CD4-positive, alpha-beta T cell treated with Interleukin-15 for 4 hours (primary cell): Measurements from ENCODE around the gene SCGB1C1.
"Not testable (repeated sequence)": the region's sequence is repeated elsewhere in the genome, so short reads cannot be mapped to it uniquely, and the experiment has no call there.

Source experiments
- DNase-seq: peaks from one replicate; pipeline ENCODE4 v3.0.0-alpha.2; 2020; ENCODE audit warnings: low spot score

Gene SCGB1C1

DNA sequence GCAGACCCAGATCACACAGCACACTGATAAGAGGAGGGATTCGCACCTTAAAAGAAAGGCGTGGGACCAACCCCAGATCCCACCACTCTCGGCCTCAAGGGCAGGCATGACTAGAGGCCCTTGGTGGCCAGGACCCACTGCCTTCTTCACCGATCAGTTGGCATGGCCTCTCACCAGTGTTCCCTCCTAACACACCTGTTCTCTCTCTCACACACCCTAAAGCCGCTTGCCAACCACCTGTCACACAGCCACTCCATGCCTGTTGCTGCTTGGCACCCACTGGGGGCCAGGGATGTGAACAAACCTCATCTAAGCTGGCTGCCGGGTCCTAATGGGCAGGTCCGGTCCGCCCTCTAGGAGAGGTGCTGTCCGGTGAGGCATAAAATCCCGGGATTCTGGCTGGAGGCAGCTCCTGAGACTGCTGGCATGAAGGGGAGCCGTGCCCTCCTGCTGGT is at the start of gene SCGB1C1:
Gene SCGB1C1, plus strand, starts transcription at position 405 of the 455 bp plus-strand sequence. Its CDS starts 22 bp downstream, at position 427.
- not testable (repeated sequence) for DNase-seq

DNA sequence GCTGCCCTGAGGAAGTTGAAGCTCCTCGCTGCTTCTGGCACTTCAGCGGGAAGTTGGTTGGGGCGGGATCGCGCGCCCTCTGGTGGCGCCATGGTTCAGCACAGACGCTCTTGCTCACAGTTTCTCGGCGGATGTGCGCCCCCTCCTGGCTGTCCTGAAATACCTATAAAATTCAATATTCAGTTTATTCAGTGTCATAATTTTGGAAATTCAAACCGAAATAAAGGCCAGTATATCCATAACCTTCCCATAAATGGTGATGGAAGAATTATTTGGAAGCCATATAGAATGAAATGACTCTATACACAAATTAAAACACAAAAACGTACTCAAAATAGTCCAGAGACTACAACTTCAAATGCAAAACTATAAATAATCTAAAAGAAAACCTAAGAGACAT is 12.6 kb upstream of the SCGB1C1 start:
- DNase-seq: not testable (repeated sequence)

DNA sequence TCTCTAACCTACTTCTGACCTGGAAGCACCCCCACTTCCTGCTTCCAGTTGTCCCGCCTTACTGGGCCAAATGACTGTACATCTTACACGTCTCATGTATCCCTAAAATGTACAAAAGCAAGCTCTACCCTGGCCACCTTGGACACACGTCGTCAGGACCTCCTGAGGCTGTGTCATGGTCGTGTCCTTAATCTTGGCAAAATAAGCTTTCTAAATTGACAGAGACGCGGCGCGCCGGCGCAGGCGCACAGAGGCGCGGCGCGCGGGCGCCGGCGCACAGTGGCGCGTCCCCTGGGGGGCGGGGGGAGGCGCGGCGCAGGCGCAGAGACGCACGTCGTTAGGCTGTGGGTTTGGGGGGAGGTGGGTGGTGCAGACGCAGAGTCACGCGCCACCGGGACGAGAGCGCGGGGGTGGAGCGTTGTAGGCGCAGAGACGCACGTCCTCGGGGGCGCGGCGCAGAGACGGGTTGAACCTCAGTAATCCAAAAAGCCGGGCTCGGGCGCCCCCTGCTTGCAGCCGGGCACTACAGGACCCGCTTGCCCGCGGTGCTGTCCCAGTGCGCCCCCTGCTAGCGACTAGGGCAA is 3.6 kb upstream of the SCGB1C1 start:
- not testable (repeated sequence) for DNase-seq

DNA sequence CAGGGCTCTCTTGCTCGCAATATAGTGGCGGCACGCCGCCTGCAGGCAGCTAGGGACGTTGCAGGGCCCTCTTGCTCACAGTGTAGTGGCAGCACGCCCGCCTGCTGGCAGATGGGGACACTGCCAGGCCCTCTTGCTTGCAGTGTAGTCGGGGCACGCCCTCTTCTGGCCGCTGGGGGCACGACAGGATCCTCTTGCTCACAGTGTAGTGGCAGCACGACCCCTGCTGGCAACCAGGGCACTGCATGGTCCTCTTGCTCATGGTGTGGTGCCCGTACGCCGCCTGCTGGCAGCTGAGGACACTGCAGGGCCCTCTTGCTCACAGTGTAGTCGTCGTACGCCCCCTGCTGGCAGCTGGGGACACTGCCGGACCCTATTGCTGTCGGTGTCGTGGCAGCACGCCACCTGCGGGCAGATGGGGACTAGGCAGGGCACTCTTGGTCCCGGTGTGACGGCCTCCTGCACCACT is 3.0 kb upstream of the SCGB1C1 start:
- DNase-seq: not testable (repeated sequence)

DNA sequence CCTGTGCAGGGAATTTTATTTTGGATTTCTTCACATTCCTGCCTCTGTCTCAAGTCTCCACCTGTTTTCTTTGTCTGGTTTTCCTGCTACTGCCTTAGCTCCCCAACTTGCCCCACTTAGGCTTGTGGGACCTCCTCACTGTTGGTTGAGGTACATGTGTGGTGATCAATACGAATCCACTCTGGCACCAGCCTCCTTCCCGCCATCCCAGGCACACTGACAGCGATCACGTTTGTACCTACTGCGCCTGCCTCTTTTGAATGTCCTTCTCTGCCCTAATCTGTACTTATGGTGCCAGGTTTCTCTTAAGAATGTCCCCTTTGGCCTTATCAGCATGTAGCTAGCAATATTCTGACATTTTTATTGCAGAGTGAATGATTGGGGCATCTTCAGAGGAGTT is 2.3 kb upstream of the SCGB1C1 start:
- DNase-seq: not testable (repeated sequence)

DNA sequence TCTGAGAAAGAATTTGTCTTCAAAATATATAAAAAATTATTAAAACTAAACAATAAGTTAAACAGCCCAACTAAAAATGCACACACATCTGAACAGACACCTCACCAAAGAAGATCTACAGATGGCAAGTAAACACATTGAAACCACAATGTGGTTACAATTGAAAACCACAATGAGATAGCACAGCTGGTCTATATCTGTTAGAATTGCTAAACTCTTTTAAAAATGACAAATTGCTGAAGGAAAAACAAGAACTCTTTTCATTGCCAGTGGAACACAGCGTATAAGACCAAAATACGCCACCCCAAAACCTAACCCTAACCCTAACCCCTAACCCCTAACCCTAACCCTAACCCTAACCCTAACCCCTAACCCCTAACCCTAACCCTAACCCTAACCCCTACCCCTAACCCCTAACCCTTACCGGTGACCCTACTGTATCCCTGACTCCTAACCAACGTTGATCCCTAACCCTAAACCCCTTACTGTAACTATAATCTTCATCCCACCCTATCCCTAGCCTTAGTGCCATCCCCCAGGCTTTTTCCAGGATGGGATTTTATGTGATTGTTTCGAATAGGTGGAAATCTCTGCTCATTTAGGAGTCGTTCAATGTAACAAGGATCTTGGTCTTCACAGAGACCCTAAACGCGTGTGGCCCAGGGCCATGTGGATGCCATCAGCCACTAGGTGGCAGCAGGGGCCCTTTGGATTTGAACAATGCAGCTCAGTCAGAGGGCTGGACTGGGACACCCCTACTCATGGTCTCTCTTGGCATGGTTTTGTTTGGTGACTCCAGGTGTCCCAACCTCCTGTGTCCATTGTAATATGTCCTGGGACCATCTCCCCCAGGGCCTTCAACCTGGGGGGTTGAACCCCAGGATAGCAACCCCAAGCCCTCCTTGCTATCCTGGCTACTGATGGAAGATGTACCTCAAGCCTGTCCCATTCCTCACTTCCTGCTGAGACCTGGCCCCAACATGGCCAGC is 1.1 kb upstream of the SCGB1C1 start:
- DNase-seq: peak; percentile 33

DNA sequence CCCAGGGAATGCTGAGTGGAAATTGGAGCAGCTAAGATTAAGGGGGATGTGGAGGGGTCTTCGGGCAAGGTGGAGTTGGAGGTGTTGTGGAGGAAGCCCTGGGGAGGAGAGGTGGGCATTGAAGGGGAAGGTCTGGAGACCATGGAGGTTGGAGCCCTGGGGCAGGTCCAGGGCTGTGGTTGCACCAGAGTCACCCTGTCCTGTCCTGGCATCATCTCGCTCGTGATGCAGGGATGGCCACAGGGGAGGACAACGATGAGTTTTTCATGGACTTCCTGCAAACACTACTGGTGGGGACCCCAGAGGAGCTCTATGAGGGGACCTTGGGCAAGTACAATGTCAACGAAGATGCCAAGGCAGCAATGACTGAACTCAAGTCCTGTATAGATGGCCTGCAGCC is 603 bp downstream of the SCGB1C1 start:
- not testable (repeated sequence) for DNase-seq

DNA sequence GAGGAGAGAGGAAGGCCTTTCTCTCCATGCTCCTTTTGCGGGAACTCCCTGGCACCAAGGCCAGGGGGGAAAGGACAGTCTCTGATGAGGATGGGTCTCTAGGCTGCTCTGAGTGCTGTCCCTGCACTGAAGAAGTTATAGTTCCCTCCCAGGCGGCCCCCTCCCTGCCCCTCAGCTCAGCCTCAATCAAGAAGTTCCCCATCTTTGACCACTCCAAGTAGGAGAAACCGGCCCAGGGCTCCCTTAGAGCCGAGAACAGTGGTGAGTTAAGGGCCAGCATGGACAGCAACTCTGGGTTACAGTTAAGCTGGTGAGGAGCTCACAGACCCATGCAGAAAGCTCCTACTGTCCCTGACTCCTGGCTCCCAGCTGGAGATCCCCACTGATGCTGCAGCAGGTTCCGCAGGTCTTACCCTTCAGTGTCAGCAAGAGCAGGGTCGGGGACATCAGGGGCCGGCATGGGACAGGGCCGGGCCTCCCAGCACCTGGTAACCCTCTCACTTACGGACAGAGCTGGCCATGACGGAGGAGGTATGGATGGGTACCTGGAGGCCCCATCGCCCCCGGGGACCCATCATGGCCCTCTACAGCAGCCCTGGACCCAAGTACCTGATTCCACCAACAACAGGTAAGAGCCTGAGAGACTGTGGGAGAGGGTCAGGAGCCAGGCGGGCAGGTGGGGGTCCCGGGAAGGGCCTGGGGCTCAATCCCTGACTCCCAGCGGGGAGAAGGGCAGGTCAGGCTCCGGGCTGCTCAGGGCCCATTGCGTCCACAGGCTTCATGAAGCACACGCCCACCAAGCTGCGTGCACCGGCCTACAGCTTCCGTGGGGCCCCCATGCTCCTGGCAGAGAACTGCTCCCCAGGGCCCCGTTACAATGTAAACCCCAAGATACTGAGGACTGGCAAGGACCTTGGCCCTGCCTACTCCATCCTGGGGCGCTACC is 4.2 kb downstream of the SCGB1C1 start:
- DNase-seq: no peak

DNA sequence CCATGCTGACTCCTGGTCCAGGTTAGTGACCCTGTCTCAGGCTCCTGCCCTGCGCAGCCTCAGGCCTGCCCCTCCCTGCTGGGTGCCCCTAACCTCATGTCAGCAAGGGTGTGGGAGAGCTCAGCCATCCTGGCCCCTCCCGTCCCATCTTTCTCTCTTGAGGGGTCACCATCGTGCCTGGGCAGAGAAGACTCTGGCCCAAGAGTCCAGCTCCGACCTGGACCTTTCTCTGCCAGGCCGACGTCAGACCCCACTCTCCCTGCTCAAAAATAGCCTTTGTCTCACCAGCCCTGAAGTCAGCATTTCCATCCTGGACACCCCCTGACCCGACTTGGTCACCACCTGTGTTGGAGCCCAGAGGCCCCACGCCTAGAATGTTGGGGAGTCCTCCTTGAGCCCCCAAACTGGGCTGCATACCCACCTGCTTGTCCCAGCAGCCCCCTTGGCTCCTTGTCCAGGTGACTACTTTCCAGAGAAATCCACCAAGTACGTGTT is 4.9 kb downstream of the SCGB1C1 start:
- DNase-seq: no peak

DNA sequence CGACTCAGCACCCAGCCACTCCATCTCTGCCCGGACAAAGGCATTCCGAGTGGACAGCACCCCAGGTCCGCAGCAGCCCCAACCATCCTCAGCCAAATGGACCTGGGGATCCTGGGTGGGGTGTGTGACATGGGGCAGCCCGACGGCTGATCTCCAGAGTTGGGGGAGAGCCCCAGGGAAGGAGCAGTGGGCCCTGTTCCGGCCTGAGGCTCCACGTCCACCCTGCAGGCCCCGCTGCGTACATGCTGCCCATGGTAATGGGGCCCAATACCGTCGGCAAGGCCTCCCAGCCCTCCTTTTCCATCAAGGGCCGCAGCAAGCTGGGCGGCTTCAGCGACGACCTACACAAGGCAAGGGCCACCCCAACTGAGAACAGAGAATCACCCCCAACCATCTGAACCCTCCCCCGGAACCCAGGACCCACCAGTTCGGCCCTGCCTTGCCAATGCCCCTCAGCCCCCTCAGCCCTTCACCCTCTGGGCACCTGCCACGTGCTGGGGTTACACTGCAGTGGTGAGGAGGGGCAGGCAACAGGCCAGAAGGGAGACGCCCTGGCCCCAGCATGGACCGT is 5.4 kb downstream of the SCGB1C1 start:
- DNase-seq: no peak

DNA sequence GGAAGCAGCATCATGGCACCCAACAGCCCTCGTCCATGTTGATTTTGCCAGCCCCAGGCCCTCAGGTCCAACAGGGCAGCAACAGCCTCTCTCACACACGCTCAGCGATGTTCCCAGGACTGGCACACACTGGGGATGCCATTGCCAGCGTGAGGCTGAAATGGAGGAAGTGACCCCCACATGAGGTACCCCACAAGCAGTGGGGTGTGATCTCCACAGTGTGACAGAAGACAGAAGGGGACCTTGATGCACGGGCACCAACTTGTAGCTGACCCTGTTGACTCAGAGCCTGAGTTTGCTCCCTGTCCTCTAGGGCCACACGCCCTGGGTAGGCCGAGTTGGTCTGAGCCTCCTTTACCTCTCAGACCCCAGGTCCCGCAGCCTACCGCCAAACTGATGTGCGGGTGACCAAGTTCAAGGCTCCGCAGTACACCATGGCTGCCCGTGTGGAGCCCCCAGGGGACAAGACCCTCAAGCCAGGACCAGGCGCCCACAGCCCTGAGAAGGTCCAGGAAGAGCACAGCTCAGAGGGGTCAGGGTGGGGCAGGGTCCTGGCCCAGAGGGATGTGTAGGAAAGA is 6.2 kb downstream of the SCGB1C1 start:
- no peak for DNase-seq

DNA sequence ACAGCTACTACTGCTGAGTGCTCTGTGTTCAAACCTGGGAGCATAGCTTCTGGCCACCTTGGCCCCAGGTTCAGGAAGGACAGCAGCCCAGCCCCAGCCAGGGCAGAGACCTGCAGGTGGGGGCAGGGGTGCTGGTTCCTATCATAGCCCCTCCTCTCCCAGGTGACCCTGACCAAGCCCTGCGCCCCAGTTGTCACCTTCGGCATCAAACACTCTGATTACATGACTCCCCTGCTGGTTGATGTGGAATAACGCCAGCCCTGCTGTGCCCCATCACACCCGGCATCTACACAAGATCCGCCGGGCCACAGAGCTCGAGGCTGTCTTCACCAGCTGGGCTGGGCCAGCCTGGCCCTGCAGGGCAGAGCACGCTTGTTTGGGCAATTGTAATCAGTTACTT is 6.9 kb downstream of the SCGB1C1 start:
- DNase-seq: no peak

DNA sequence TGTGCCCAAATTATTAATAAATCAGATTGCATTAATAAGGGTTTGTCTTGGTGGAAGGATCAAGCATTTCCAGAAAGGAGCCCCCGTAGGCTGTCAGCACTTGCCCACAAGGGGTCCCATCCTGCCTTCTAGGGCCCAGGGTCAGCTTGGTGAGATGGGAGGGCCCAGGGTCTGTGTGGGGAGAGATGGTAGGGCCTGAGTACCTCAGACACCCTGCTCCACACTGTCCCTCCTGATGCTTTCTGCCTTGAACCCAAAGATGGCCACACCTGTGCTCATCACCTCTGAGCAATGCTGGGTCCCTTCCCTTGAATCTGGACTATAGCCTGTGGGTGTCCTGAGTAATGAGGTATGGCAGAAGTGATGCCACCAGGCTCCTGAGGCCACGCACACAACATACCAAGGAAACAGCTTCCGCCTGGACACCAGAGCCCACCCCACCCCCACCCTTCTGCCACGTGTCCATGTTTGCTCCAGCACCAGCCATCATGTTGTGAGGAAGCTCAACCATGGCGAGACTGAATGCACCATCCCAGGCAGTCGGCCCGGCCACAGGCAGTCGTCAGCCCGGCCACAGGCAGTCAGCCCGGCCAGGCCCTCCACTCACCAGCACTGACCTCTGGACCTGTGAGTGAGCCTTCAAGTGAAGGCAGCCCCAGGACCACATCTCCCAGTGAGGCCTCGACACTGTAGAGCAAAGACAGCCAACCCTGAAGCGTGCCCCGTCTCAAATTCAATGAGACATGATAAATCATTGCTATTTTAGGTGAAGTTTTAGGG is 7.5 kb downstream of the SCGB1C1 start:
- DNase-seq: no peak

DNA sequence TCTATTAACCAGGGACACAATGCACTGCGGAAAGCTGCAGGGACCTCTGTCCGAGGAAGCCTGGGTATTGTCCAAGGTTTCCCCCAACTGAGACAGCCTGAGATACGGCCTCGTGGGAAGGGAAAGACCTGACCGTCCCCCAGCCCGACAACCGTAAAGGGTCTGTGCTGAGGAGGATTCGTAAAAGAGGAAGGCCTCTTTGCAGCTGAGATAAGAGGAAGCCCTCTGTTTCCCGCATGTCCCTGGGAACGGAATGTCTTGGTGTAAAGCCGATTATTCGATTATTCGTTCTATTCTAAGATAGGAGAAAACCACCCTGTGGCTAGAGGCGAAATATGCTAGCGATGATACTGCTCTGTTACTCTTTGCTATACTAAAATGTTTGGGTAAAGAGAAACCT is 9.1 kb downstream of the SCGB1C1 start:
- no peak for DNase-seq

DNA sequence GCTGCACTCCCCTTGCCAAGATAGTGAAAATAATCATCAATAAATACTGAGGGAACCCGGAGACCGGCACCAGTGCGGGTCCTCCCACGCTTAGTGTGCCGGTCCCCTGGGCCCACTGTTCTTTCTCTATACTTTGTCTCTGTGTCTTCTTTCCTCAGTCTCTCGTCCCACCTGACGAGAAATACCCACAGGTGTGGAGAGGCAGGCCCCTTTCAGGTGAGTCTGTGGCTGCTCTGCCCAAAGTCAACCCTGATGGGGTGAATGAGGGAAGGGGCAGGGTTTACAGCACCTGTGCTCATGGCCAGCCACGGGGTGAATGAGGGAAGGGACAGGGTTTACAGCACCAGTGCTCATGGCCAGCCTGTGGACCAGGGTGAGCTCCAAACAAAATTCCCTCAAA is 9.6 kb downstream of the SCGB1C1 start:
- no peak for DNase-seq

DNA sequence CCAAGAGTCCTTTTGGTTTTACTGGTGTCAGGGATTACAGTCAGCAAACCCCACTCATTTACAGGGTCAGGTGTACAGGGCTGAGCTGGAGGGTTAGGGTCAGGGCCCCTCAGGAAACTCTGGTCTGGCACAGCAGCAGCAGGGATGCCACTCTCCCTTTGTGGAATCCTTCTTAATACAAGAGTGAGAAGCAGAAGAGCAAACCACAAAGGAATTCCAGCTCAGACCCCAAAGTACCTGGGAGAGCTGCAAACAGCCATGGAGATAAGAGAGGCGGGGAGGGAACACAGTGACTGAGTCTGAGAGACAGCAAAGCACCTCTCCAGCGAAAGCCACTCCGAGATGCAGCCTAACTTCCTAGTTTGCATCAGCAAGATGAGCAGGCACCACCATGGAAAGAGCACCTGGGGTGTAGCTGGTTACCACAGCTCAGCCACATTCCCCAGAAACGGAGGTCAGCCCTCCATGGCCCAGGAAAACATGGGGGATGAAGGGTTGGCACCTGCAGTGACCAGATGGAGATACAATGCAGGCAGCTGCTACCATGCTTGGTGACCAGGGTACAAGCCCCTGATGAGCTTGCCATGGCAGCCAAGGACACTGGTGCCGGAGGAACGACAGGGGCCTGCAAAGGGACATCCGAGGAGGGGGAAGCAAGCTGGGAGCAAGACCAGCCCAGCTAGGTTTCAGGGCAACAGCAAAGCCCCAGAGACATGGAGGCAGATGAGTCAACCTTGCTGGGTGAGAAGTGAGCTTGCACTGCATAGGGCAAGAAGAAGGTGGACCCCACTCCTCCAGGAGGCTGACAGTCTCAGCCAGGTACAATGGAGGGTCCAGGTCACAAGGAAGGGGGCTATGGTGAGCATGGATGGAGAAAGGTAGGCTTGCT is 10.4 kb downstream of the SCGB1C1 start:
- DNase-seq: no peak

DNA sequence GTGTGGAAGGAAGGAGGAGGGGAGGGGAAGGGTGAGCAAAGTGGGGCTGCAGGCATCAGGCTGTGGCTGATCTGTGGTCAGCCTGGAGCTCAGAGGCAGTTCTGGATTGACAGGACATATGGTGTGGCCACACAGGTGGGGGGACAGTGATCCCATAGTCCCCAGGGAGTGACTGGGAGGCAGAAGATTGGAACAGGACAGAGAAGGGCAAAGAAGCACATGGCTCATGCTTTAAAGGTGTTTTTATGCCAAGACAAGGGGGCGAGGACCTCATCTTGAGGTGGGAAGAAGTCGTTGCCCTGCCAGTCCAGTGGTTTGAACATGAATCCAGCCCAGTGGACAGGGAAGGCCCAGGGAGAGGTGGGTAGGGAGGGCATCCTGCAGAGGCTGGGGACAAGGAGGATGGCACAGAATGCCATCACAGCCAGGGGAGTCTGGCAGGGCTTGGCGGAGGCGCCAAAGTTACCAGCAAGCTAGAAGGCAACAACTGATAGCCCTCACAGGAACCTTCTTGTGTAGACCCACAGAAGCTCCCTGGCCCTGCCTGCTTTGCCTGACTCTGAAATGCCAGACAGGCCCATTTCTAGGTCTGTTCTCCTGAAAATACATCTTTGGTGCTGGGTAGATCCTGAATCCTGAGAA is 11.2 kb downstream of the SCGB1C1 start:
- no peak for DNase-seq

DNA sequence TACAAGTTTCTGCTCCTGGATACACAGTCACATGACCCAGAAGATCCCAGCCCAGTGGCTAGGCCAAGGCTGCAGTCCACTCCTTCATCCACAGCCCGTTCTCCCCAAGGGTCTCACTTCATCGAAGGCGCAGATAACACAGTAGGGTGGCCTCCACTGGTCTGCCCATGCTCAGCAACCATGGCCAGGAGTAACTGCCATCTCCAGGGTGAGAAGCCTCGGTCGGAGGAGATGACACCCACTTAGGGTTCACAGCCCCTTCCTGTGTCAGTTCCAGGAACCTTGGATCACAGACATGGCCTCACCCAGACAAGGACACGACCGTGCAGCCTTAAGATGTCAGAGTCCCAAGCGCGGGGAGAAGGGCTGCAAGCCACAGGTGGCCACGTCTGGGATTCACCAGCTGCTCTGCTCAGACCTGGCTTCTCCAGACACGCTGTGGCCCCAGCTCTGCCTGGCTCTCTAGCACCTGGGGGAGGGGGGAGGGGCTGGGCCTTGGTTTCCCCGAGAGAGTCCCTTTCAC is 11.8 kb downstream of the SCGB1C1 start:
- no peak for DNase-seq
